GM21528 (cell line): ENCODE results near the gene PDE4D.
A peak's percentile ranks its signal among the peaks of the same experiment; 100 is the strongest.
"Not testable (repeated sequence)": the region's sequence is repeated elsewhere in the genome, so short reads cannot be mapped to it uniquely, and the experiment has no call there.

Experiments used
- ATAC-seq: cut with Tn5 transposase; IDR thresholded peaks from one replicate; pipeline ENCODE4 v1.9.1; 2021; ENCODE audit warnings: mild to moderate bottlenecking, moderate library complexity; ENCODE audit not compliant: unreplicated experiment, low FRiP score

Gene PDE4D

GRCh38 chr5:59591162-59591561 lies 302.4 kb downstream of the PDE4D start:
- peak; percentile 70 for ATAC-seq

- ATAC-seq, result no peak
Observed at GRCh38 chr5:59588922-59589321, 304.6 kb downstream of the PDE4D start.

- ATAC-seq, result no peak
Observed at GRCh38 chr5:59587489-59588337, 305.8 kb downstream of the PDE4D start.

- ATAC-seq, result no peak
Observed at GRCh38 chr5:59586841-59587240, 306.7 kb downstream of the PDE4D start.

- no peak for ATAC-seq
Observed at GRCh38 chr5:59584858-59585846, 308.4 kb downstream of the PDE4D start.

GRCh38 chr5:59583810-59584562 lies 309.5 kb downstream of the PDE4D start:
- no peak for ATAC-seq

GRCh38 chr5:59583151-59583809 lies 310.2 kb downstream of the PDE4D start:
- no peak for ATAC-seq

GRCh38 chr5:59582746-59583145 lies 310.8 kb downstream of the PDE4D start:
- ATAC-seq, result no peak

- no peak for ATAC-seq
Observed at GRCh38 chr5:59579824-59580167, 313.7 kb downstream of the PDE4D start.

GRCh38 chr5:59579101-59579823 lies 314.3 kb downstream of the PDE4D start:
- no peak for ATAC-seq

- ATAC-seq, result no peak
Observed at GRCh38 chr5:59577485-59577884, 316.0 kb downstream of the PDE4D start.

GRCh38 chr5:59575648-59576445 lies 317.7 kb downstream of the PDE4D start:
- ATAC-seq, result no peak

- ATAC-seq, result not testable (repeated sequence)
Observed at GRCh38 chr5:59573509-59573908, 320.0 kb downstream of the PDE4D start.

GRCh38 chr5:59571067-59571466 lies 322.5 kb downstream of the PDE4D start:
- no peak for ATAC-seq

GRCh38 chr5:59569608-59570334 lies 323.8 kb downstream of the PDE4D start:
- ATAC-seq, result no peak

- no peak for ATAC-seq
Observed at GRCh38 chr5:59569158-59569557, 324.4 kb downstream of the PDE4D start.

GRCh38 chr5:59568161-59568560 lies 325.4 kb downstream of the PDE4D start:
- ATAC-seq, result no peak

- ATAC-seq, result no peak
Observed at GRCh38 chr5:59565551-59565950, 328.0 kb downstream of the PDE4D start.
